Muscle of back (tissue), 11 donors: ENCODE measurements around the gene SLC24A3. TPM values are rescaled to one million over a fixed set of nuclear protein-coding genes. Genes with fewer than 3 reads are reported as not detected.

Source experiments
- DNase-seq, 3 donors: peaks; one replicate each; pipeline versions ENCODE4 v3.0.0 to v3.0.0-alpha.2; 2013
- polyA plus RNA-seq, 10 donors: library from polyadenylated mRNA; unstranded; fragments of 120-200 nt; gene quantifications; one replicate each; pipeline ENCODE4 v1.2.1, GENCODE V29; 2013; ENCODE audit not compliant: insufficient read length in 10 of 10

The SLC24A3 gene
- polyA plus RNA-seq, 10 donors: 12.6 to 30.1 (median 19.5) TPM

DNA sequence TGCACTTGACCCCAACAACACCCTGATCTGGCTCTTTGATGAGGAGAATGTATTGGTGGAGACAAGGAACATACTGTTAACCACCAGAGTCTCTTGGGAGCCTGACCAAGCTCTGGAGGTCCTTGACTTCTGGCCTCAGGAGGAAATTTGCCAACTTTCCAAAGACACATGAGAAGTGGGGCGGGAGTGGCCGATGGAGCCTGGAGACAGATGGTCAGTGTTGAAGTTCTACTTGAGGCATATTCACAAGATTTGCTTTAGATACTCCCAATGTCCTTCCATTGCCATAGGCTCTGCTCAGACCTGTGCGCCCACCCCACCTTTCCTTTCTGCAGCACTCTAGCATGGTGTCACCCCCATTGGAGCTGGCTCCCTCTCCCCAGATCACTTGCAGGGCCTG lies 241.0 kb downstream of the SLC24A3 start:
- no peak for DNase-seq

DNA sequence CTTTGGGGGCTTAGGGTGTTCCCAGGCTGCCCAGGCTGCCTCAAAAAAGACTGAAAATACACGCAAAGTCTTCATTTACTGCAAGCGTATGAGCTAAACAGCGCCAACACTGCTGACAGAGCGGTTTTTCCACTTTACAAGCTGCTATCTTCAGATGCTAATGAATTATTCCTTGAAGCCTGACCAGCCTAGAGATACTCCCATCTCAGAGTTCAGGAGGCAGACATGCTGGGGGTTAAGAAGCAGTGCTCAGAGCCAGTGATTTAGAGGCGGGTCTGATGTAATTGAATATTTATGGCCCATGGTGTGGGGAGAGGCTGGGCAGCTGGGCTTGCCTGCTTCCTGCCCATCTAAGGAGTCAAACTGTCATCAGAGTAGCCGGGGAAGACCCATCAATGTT lies 241.4 kb downstream of the SLC24A3 start:
- peak; percentile 26 to 58 (median 28) for DNase-seq

- DNase-seq: no peak
Measured at GRCh38 chr20:19456595-19457395, 244.4 kb downstream of the SLC24A3 start.

GRCh38 chr20:19457611-19458010 lies 245.2 kb downstream of the SLC24A3 start:
- no peak for DNase-seq

GRCh38 chr20:19460386-19460785 lies 247.9 kb downstream of the SLC24A3 start:
- no peak for DNase-seq

GRCh38 chr20:19462491-19462890 lies 250.0 kb downstream of the SLC24A3 start:
- no peak for DNase-seq

GRCh38 chr20:19463597-19463996 lies 251.2 kb downstream of the SLC24A3 start:
- no peak for DNase-seq

GRCh38 chr20:19465536-19465935 lies 253.1 kb downstream of the SLC24A3 start:
- DNase-seq: no peak

GRCh38 chr20:19466206-19466928 lies 253.9 kb downstream of the SLC24A3 start:
- DNase-seq: peak in 1 of 3 donors; percentile 38

GRCh38 chr20:19473216-19473921 lies 260.9 kb downstream of the SLC24A3 start:
- DNase-seq: no peak

DNA sequence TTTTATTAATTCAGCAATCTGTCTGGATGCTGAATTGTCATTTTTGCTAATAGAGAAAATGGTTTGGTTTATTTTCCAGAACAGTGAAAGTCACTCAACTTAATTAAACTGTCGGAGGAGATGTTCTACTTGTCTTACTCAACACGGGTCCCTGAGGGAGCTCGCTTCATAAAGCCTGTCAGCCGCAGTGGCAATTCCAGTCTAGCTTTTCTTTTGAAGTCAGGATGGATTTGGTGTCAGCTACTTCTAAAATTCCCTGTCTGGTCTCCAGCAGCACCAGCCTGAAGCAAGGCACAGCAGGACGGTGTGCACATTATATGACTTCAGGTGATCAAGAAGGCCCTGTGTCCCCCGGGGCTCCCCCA lies 261.5 kb downstream of the SLC24A3 start:
- DNase-seq: no peak

- no peak for DNase-seq
Measured at GRCh38 chr20:19478320-19478895, 266.0 kb downstream of the SLC24A3 start.

DNA sequence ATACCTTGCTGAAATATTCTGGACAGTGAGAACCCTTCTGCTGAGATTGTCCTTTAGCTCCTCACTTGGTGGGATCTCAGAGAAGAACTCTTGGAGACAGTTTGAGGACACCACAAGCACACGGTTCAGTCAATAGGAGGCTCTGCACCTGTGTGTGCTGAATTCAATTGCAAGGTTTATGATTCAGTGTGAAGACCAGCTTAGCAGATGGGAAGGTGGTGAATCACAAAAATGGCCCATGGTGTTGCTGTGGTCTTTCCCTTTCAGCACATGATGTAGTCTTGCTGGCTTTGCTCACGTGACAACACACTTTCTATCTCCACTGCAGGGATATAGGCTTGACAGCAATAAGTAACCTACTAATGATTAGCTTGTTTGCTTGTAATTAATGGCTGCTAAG lies 270.3 kb downstream of the SLC24A3 start:
- no peak for DNase-seq

DNA sequence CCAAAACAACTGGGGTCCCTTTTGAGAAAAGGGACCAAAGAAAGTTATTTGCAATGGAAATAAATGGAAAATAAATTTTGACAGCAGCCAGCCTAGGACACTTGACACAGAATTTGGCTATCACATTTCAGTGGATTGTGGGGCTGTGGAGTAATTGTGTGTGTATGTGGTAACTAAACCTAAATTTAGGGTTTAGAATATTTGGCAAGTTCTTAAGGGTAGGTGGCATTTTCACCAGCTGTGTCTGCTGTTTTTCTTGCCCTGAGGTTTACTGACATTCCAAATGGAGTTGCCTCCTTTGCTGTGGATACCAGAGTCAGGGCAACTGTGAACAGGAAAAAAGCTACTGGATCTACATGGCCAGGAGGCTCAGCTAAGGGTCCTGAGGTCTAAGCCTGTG lies 270.9 kb downstream of the SLC24A3 start:
- DNase-seq: no peak

- no peak for DNase-seq
Measured at GRCh38 chr20:19486446-19486845, 274.0 kb downstream of the SLC24A3 start.

DNA sequence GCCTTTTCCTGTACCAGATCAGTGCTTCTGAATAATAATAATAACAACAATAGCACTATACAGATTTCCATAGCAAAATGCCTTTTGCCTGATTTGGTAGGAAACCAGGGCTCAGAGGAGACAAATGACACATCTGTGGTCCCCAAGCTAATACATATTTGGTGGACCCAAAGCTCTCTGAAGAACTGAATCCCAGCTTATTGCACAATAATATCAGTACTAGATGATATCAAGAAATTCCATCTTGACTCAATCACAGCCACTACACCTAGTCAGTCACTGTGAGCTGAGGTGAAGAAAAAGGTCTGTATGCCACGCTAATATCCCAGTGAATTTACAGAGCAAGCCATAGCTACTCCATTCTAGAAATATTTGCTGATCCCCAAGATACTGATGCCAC lies 275.0 kb downstream of the SLC24A3 start:
- DNase-seq: no peak

GRCh38 chr20:19491241-19491640 lies 278.8 kb downstream of the SLC24A3 start:
- DNase-seq: no peak

GRCh38 chr20:19492116-19492515 lies 279.7 kb downstream of the SLC24A3 start:
- DNase-seq: no peak

GRCh38 chr20:19492687-19493336 lies 280.4 kb downstream of the SLC24A3 start:
- DNase-seq: no peak

GRCh38 chr20:19493794-19494495 lies 281.5 kb downstream of the SLC24A3 start:
- peak in 1 of 3 donors; percentile 31 for DNase-seq
